GM19023 (cell line): ENCODE results near the gene PLCD1.
"Not testable (repeated sequence)": the region's sequence is repeated elsewhere in the genome, so short reads cannot be mapped to it uniquely, and the experiment has no call there.

ENCODE experiments used
- ATAC-seq: cut with Tn5 transposase; IDR thresholded peaks from one replicate; pipeline ENCODE4 v1.9.1; 2021; ENCODE audit warnings: mild to moderate bottlenecking, moderate library complexity; ENCODE audit not compliant: unreplicated experiment

Gene PLCD1

GRCh38 chr3:38038447-38038911 lies 9.0 kb upstream of the PLCD1 start:
- ATAC-seq: no peak

- ATAC-seq: no peak
Observed at GRCh38 chr3:38036906-38037305, 7.5 kb upstream of the PLCD1 start.

- no peak for ATAC-seq
Observed at GRCh38 chr3:38036286-38036685, 6.8 kb upstream of the PLCD1 start.

- ATAC-seq: not testable (repeated sequence)
Observed at GRCh38 chr3:38034335-38034734, 4.9 kb upstream of the PLCD1 start.

- ATAC-seq: not testable (repeated sequence)
Observed at GRCh38 chr3:38033586-38033985, 4.1 kb upstream of the PLCD1 start.

GRCh38 chr3:38032328-38032865 lies 3.0 kb upstream of the PLCD1 start:
- ATAC-seq: no peak

GRCh38 chr3:38031022-38031994 lies 1.9 kb upstream of the PLCD1 start:
- no peak for ATAC-seq

GRCh38 chr3:38030126-38031021 lies 932 bp upstream of the PLCD1 start:
- ATAC-seq: no peak

- no peak for ATAC-seq
Observed at GRCh38 chr3:38028621-38029361, 651 bp downstream of the PLCD1 start.

- no peak for ATAC-seq
Observed at GRCh38 chr3:38027466-38028465, 1.7 kb downstream of the PLCD1 start.

- no peak for ATAC-seq
Observed at GRCh38 chr3:38026856-38027255, 2.6 kb downstream of the PLCD1 start.

- ATAC-seq: no peak
Observed at GRCh38 chr3:38022896-38023709, 6.3 kb downstream of the PLCD1 start.

- no peak for ATAC-seq
Observed at GRCh38 chr3:38022301-38022700, 7.1 kb downstream of the PLCD1 start.

- ATAC-seq: no peak
Observed at GRCh38 chr3:38021196-38021595, 8.2 kb downstream of the PLCD1 start.

- no peak for ATAC-seq
Observed at GRCh38 chr3:38020342-38020726, 9.1 kb downstream of the PLCD1 start.

GRCh38 chr3:38019658-38020341 lies 9.6 kb downstream of the PLCD1 start:
- no peak for ATAC-seq

GRCh38 chr3:38018296-38019266 lies 10.9 kb downstream of the PLCD1 start:
- ATAC-seq: no peak
